Ovary (tissue), 3 donors: ENCODE results near the gene AAR2.

Experiments
- EP300 ChIP-seq: sonication (generic); formaldehyde crosslinking; IDR thresholded peaks from one replicate; pipeline ENCODE4 v1.6.1; 2017; ENCODE audit warnings: antibody characterized with exemption
- POLR2A ChIP-seq: fragments of 450-650 bp; IDR thresholded peaks from one replicate; pipeline ENCODE4 v1.6.1; 2017; ENCODE audit warnings: antibody characterized with exemption, mild to moderate bottlenecking, moderate library complexity
- TF ChIP-seq, protein P1 (sequence below), 3 donors: fragments of 450-650 bp in 2 of 3; fragments of 200-600 bp in 1 of 3; IDR thresholded peaks; one replicate each; pipeline versions ENCODE4 v1.5.1 to v1.8.0; 2016 to 2022; ENCODE audit warnings: antibody characterized with exemption in 3 of 3, mild to moderate bottlenecking in 1 of 3
- donor health status: DM: no; HTN: no; CAD: no.

DNA sequence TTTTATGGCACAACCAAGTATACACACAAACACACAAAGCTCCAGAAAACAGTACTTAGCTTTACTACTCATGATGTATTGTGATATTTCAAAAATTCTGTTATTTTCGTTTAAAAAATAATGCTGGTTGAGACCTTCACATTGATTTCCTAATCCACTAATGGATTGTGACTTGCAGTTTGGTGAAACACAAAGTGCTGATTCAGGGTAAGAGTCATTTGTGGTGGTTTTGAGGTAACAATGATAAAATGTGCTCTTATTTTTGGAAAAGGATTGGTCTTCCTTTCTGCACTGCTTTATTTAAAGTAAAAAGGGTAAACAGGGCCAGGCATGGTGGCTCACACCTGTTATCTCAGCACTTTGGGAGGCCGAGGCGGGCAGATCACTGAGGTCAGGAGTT, 1.9 kb downstream of the AAR2 start:
- TF ChIP-seq, protein P1, sequence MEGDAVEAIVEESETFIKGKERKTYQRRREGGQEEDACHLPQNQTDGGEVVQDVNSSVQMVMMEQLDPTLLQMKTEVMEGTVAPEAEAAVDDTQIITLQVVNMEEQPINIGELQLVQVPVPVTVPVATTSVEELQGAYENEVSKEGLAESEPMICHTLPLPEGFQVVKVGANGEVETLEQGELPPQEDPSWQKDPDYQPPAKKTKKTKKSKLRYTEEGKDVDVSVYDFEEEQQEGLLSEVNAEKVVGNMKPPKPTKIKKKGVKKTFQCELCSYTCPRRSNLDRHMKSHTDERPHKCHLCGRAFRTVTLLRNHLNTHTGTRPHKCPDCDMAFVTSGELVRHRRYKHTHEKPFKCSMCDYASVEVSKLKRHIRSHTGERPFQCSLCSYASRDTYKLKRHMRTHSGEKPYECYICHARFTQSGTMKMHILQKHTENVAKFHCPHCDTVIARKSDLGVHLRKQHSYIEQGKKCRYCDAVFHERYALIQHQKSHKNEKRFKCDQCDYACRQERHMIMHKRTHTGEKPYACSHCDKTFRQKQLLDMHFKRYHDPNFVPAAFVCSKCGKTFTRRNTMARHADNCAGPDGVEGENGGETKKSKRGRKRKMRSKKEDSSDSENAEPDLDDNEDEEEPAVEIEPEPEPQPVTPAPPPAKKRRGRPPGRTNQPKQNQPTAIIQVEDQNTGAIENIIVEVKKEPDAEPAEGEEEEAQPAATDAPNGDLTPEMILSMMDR (IDR thresholded peaks at IDR 0.05): no peak
- no peak for TF ChIP-seq POLR2A
- TF ChIP-seq EP300: no peak
